ENCODE data around the gene MLST8.

- TF ChIP-seq POLR2A (IDR thresholded peaks at IDR 0.05; ENCODE audit: control extremely low read depth in 1 of 2, low read depth in 2 of 2, low read length in 2 of 2) (no peak), EZH2 (IDR thresholded peaks at IDR 0.05; ENCODE audit: low read depth, low read length, severe bottlenecking) (no peak), SP1 (IDR thresholded peaks at IDR 0.05; ENCODE audit: low read depth, low read length) (no peak), POLR2AphosphoS5 (IDR thresholded peaks at IDR 0.05; ENCODE audit: low read depth, low read length) (no peak), MAFK (IDR thresholded peaks at IDR 0.05; ENCODE audit: low read depth, low read length) (no peak), SP4 (IDR thresholded peaks at IDR 0.05; ENCODE audit: low read length) (no peak), JUND (IDR thresholded peaks at IDR 0.05; ENCODE audit: low read length) (no peak)
- TF ChIP-seq, protein P1, sequence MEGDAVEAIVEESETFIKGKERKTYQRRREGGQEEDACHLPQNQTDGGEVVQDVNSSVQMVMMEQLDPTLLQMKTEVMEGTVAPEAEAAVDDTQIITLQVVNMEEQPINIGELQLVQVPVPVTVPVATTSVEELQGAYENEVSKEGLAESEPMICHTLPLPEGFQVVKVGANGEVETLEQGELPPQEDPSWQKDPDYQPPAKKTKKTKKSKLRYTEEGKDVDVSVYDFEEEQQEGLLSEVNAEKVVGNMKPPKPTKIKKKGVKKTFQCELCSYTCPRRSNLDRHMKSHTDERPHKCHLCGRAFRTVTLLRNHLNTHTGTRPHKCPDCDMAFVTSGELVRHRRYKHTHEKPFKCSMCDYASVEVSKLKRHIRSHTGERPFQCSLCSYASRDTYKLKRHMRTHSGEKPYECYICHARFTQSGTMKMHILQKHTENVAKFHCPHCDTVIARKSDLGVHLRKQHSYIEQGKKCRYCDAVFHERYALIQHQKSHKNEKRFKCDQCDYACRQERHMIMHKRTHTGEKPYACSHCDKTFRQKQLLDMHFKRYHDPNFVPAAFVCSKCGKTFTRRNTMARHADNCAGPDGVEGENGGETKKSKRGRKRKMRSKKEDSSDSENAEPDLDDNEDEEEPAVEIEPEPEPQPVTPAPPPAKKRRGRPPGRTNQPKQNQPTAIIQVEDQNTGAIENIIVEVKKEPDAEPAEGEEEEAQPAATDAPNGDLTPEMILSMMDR (IDR thresholded peaks at IDR 0.05; ENCODE audit: control extremely low read depth in 1 of 3, insufficient read depth in 1 of 3, low read depth in 1 of 3, low read length in 3 of 3) = no peak
Observed at GRCh38 chr16:2184962-2185361, 20.3 kb upstream of the MLST8 start.

Data from H1 (cell line).